HAP-1 (cell line): ENCODE data around the gene TPX2.

ENCODE experiments used
- DNase-seq, 2 experiments: peaks; one replicate each; pipeline ENCODE4 v3.0.0-alpha.2; 2016 to 2020; ENCODE audit warnings: low spot score in 2 of 2
- H3K27me3 ChIP-seq: fragments of 250-450 bp; sonication (Bioruptor Pico); 2 replicates; pipeline ENCODE4 v1.5.1; 2020; ENCODE audit warnings: low read depth, mild to moderate bottlenecking, moderate library complexity
- H3K36me3 ChIP-seq: fragments of 250-450 bp; sonication (Bioruptor Pico); replicated peaks from 2 replicates; pipeline ENCODE4 v1.5.1; 2020; ENCODE audit warnings: mild to moderate bottlenecking
- H3K4me1 ChIP-seq: fragments of 250-450 bp; sonication (Bioruptor Pico); 2 replicates; pipeline ENCODE4 v1.5.1; 2020; ENCODE audit warnings: mild to moderate bottlenecking
- H3K4me3 ChIP-seq: fragments of 250-450 bp; sonication (Bioruptor Pico); 2 replicates; pipeline ENCODE4 v1.5.1; 2020; ENCODE audit warnings: mild to moderate bottlenecking, moderate library complexity
- H3K9me3 ChIP-seq: fragments of 250-450 bp; sonication (Bioruptor Pico); 2 replicates; pipeline ENCODE4 v1.5.1; 2020; ENCODE audit warnings: mild to moderate bottlenecking, moderate library complexity
- in situ Hi-C: fragments of 300-500 bp; cut with MboI; formaldehyde crosslinking; loops from 3 replicates; pipeline ENCODE4 v1.14.3; 2020; ENCODE audit warnings: low sequenced_read_pairs, inconsistent platforms, mixed read lengths

Gene TPX2

GRCh38 chr20:31747640-31748039 is 8.6 kb downstream of the TPX2 start:
- Histone ChIP-seq H3K36me3 (peaks cover 82% of the 10 kb centered on the region), H3K27me3 (no peaks in the 10 kb centered on the region), H3K9me3 (no peaks in the 10 kb centered on the region), H3K4me3 (no peak overlapping the region), H3K4me1 (peaks cover 15% of the 10 kb centered on the region)
- no peak for DNase-seq
- in situ Hi-C loops, result no loop called here

GRCh38 chr20:31749223-31749622 is 10.1 kb downstream of the TPX2 start:
- Histone ChIP-seq H3K4me3 (no peak overlapping the region), H3K4me1 (peaks cover 15% of the 10 kb centered on the region), H3K27me3 (no peaks in the 10 kb centered on the region), H3K9me3 (no peaks in the 10 kb centered on the region), H3K36me3 (peaks cover 83% of the 10 kb centered on the region)
- in situ Hi-C loops, result no loop called here
- no peak for DNase-seq

GRCh38 chr20:31751126-31751525 is 12.0 kb downstream of the TPX2 start:
- Histone ChIP-seq H3K4me1 (peaks cover 8% of the 10 kb centered on the region), H3K27me3 (no peaks in the 10 kb centered on the region), H3K9me3 (no peaks in the 10 kb centered on the region), H3K36me3 (peaks cover 64% of the 10 kb centered on the region), H3K4me3 (no peak overlapping the region)
- in situ Hi-C loops, result no loop called here
- no peak for DNase-seq

- Histone ChIP-seq H3K4me3 (no peak overlapping the region), H3K9me3 (no peaks in the 10 kb centered on the region; the same call in 1 of the 2 replicates), H3K4me1 (no peaks in the 10 kb centered on the region), H3K27me3 (no peaks in the 10 kb centered on the region), H3K36me3 (peaks cover 67% of the 10 kb centered on the region)
- in situ Hi-C loops, result no loop called here
- no peak for DNase-seq
Measured at GRCh38 chr20:31757254-31757653, 18.2 kb downstream of the TPX2 start.

GRCh38 chr20:31758521-31758920 is 19.4 kb downstream of the TPX2 start:
- Histone ChIP-seq H3K4me3 (no peak overlapping the region), H3K27me3 (no peaks in the 10 kb centered on the region), H3K4me1 (no peaks in the 10 kb centered on the region), H3K36me3 (peaks cover 66% of the 10 kb centered on the region), H3K9me3 (no peaks in the 10 kb centered on the region; the same call in 1 of the 2 replicates)
- in situ Hi-C loops, result no loop called here
- no peak for DNase-seq

GRCh38 chr20:31758991-31759390 is 19.9 kb downstream of the TPX2 start:
- Histone ChIP-seq H3K27me3 (no peaks in the 10 kb centered on the region), H3K9me3 (no peaks in the 10 kb centered on the region; the same call in 1 of the 2 replicates), H3K4me1 (no peaks in the 10 kb centered on the region), H3K4me3 (no peak overlapping the region), H3K36me3 (peaks cover 63% of the 10 kb centered on the region)
- in situ Hi-C loops, result no loop called here
- no peak for DNase-seq

- Histone ChIP-seq H3K4me3 (no peak overlapping the region), H3K4me1 (no peaks in the 10 kb centered on the region), H3K36me3 (peaks cover 68% of the 10 kb centered on the region), H3K9me3 (no peaks in the 10 kb centered on the region; the same call in 1 of the 2 replicates), H3K27me3 (no peaks in the 10 kb centered on the region)
- no peak for DNase-seq
- in situ Hi-C loops, result no loop called here
Measured at GRCh38 chr20:31759836-31760518, 20.9 kb downstream of the TPX2 start.

GRCh38 chr20:31760519-31761240 is 21.6 kb downstream of the TPX2 start:
- Histone ChIP-seq H3K4me3 (no peak overlapping the region), H3K9me3 (no peaks in the 10 kb centered on the region; the same call in 1 of the 2 replicates), H3K36me3 (peaks cover 73% of the 10 kb centered on the region), H3K27me3 (no peaks in the 10 kb centered on the region), H3K4me1 (no peaks in the 10 kb centered on the region)
- in situ Hi-C loops, result no loop called here
- DNase-seq, result no peak

- H3K4me3 ChIP-seq, result no peak overlapping the region
- in situ Hi-C loops, result no loop called here
- H3K27me3 ChIP-seq, result no peaks in the 10 kb centered on the region
- no peak for DNase-seq
- peaks cover 81% of the 10 kb centered on the region for H3K36me3 ChIP-seq
- no peaks in the 10 kb centered on the region for H3K4me1 ChIP-seq
- no peaks in the 10 kb centered on the region; the same call in 1 of the 2 replicates for H3K9me3 ChIP-seq
Measured at GRCh38 chr20:31764641-31765305, 25.7 kb downstream of the TPX2 start.

- no peak for DNase-seq
- H3K27me3 ChIP-seq, result no peaks in the 10 kb centered on the region
Measured at GRCh38 chr20:31767805-31768204, 28.7 kb downstream of the TPX2 start.

GRCh38 chr20:31769681-31770080 is 30.6 kb downstream of the TPX2 start:
- Histone ChIP-seq H3K4me3 (no peak overlapping the region), H3K36me3 (peaks cover 86% of the 10 kb centered on the region), H3K9me3 (no peaks in the 10 kb centered on the region), H3K4me1 (no peaks in the 10 kb centered on the region), H3K27me3 (no peaks in the 10 kb centered on the region)
- in situ Hi-C loops, result no loop called here
- DNase-seq, result no peak

More at GRCh38 chr20:31767805-31768204, 28.7 kb downstream of the TPX2 start:
- Histone ChIP-seq H3K9me3 (no peaks in the 10 kb centered on the region), H3K4me3 (no peak overlapping the region), H3K36me3 (peaks cover 83% of the 10 kb centered on the region), H3K4me1 (no peaks in the 10 kb centered on the region)
- in situ Hi-C loops, result no loop called here

- Histone ChIP-seq H3K4me1 (no peaks in the 10 kb centered on the region), H3K9me3 (no peaks in the 10 kb centered on the region), H3K4me3 (no peak overlapping the region), H3K36me3 (peaks cover 90% of the 10 kb centered on the region), H3K27me3 (no peaks in the 10 kb centered on the region)
- in situ Hi-C loops, result no loop called here
- no peak for DNase-seq
Measured at GRCh38 chr20:31770243-31770642, 31.2 kb downstream of the TPX2 start.

GRCh38 chr20:31774408-31774807 is 35.3 kb downstream of the TPX2 start:
- Histone ChIP-seq H3K36me3 (peaks cover 90% of the 10 kb centered on the region), H3K4me1 (no peaks in the 10 kb centered on the region), H3K4me3 (no peak overlapping the region), H3K9me3 (no peaks in the 10 kb centered on the region), H3K27me3 (no peaks in the 10 kb centered on the region)
- DNase-seq, result no peak
- in situ Hi-C loops, result no loop called here

- no peak for DNase-seq
- Histone ChIP-seq H3K4me1 (no peaks in the 10 kb centered on the region), H3K4me3 (no peak overlapping the region), H3K27me3 (no peaks in the 10 kb centered on the region), H3K36me3 (peaks cover 93% of the 10 kb centered on the region), H3K9me3 (no peaks in the 10 kb centered on the region)
- in situ Hi-C loops, result no loop called here
Measured at GRCh38 chr20:31780839-31781238, 41.7 kb downstream of the TPX2 start.
